Stimulated activated CD4-positive, alpha-beta T cell treated with anti-CD3 and anti-CD28 coated beads, Interleukin-4, amount 100 ng/mL, for 48 hours (primary cell): Measurements from ENCODE around the gene DRC1.
"Not testable (repeated sequence)": the region's sequence is repeated elsewhere in the genome, so short reads cannot be mapped to it uniquely, and the experiment has no call there.

ENCODE experiments used
- DNase-seq, 2 donors: peaks; one replicate each; pipeline ENCODE4 v3.0.0-alpha.2; 2020; ENCODE audit warnings: low read depth in 2 of 2

The DRC1 gene

GRCh38 chr2:26463244-26464192 lies 61.8 kb downstream of the DRC1 start:
- DNase-seq: no peak

DNA sequence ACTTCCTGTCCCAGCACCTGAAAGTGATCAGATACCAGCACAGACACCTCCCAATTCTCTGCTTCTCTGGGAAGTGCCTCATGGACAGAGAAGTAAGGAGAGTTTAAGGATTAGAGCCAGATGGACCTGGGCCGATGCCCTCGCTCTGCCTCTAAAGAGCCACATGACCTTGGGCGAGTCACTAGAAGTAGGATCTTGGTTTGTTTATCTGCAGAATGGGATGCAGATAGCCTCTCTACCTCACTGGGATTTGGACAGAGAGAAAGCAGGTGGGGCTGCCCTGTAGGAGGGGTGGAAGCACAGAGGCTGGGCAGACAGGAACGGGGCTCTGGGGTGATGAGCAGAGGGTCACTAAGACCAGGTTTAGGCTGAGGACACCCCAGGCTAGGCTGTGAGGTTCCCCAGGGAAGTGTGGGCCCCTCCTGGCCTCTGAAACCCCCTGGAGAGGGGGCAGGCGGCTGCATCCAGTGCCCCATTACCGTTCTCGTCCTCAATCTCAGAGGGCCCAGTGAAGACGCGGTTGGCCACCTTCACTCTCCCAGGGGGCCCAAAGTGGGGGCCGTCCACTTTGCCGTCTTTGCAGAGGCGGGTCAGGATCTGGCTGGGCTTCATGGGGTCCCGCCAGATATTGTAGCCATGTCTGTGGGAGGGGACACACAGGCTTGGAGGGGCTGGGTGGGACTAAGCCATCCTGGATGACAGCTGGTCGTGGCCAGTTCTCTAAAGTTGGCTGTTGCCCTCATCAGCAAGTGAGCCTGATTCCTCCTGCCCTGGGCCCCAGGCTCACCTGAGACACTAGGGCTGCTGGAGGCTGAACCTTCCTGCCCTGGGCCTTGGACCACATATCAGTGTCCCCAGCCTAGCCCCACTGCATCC lies 62.9 kb downstream of the DRC1 start:
- DNase-seq: no peak

- DNase-seq: no peak
Observed at GRCh38 chr2:26465266-26465925, 63.7 kb downstream of the DRC1 start.

DNA sequence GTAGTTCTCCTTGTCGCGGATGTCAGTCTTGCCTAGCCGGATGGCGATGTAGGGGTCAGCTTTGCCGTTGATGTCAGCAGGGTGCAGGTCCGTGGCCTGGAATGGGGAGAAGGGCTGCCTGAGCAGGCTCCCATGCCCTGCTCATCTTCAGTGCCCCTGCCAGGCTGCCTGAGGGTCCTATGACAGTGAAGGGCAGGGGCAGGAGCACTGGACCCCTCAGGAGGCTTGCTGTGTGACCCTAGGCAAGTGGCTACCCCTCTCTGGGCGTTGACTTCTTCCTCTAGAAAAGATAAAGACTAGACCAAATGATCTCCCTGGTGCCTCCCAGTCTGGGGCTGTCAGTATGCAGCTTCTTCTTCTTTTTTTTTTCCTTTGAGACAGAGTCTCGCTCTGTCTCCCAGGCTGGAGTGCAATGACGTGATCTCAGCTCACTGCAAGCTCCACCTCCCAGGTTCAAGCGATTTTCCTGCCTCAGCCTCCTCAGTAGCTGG lies 64.3 kb downstream of the DRC1 start:
- DNase-seq: no peak

GRCh38 chr2:26466662-26467310 lies 65.1 kb downstream of the DRC1 start:
- DNase-seq: no peak

- DNase-seq: not testable (repeated sequence)
Observed at GRCh38 chr2:26468544-26468943, 66.8 kb downstream of the DRC1 start.

- DNase-seq: peak; percentile 54 to 72
Observed at GRCh38 chr2:26469092-26469710, 67.5 kb downstream of the DRC1 start.

DNA sequence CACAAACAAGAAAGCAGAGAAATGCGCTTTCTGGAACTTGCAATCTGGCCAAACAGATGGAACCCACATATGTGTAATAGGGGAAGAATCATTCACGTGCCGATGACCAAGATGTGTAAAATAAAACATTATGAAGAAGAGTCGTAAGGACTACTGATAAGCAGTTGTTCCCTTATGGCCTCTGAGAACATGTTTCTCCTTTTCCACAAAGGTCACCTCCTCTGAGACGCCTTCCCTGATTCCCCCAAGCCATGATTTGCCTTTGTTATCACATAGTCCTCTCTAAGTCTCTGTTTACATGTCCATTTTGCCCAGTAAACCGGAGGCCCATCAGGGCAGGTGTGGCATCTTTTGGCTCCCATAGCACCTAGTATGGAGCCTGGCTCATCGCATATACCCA lies 68.2 kb downstream of the DRC1 start:
- no peak for DNase-seq

GRCh38 chr2:26470601-26471260 lies 69.0 kb downstream of the DRC1 start:
- no peak for DNase-seq

- no peak for DNase-seq
Observed at GRCh38 chr2:26471289-26471688, 69.6 kb downstream of the DRC1 start.

DNA sequence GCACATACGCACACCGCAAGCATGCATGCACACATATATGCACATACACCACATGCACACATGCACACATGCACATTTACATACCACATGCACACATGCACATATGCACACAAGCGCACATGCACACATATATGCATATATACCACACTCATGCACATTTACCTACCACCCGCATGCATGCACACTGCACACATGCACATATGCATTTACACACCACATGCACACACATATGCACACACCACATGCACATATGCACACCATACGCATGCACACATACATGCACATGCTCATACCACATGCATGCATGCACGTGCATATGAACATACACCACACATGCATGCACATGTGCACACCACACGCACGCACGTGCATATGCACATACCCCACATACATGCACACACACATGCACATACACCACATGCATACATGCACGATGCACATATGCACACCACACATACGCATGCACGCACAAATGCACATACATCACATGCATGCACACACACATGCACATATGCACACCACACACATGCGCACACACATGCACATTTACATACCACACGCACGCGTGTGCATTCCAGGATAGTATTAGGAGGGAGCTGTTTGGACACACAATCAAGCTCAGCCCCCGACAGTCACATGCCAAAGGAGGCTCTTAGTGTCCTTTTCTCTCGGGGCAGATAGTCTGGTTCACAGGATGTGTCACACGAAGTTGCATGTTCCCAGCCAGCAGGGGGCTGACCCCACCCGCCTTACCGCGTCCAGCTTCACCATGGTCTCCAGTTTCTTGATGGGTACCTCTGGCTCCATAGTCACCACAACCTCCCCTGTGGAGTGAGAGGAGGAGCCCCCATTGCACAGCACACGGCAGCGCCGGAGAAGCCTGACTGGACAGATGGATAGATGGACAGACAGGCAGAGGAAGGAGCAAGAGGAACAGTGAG lies 70.3 kb downstream of the DRC1 start:
- DNase-seq: no peak

- DNase-seq: no peak
Observed at GRCh38 chr2:26472821-26473655, 71.3 kb downstream of the DRC1 start.

GRCh38 chr2:26473796-26474195 lies 72.1 kb downstream of the DRC1 start:
- DNase-seq: no peak

GRCh38 chr2:26474261-26474785 lies 72.6 kb downstream of the DRC1 start:
- no peak for DNase-seq

DNA sequence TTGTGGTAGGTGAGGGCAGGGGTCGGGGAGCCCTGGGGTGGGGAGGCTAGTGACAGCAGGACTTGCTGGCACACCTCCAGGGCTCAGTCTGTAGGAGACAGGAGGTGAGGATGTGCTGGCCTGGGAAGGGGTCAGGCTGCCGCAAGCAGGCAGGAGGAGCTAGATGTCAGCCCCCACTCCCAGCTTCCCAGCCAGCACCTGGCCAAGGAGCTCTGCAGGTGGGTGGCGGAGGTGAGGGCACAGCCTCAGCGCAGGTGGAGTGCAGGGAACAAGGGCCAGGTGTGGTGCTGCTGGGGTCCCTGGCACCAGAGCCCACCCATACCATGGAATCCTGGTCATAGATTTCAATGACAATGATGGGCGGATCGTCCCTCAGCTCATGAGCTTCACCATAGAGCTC lies 73.3 kb downstream of the DRC1 start:
- no peak for DNase-seq

- DNase-seq: no peak
Observed at GRCh38 chr2:26475832-26476501, 74.2 kb downstream of the DRC1 start.

DNA sequence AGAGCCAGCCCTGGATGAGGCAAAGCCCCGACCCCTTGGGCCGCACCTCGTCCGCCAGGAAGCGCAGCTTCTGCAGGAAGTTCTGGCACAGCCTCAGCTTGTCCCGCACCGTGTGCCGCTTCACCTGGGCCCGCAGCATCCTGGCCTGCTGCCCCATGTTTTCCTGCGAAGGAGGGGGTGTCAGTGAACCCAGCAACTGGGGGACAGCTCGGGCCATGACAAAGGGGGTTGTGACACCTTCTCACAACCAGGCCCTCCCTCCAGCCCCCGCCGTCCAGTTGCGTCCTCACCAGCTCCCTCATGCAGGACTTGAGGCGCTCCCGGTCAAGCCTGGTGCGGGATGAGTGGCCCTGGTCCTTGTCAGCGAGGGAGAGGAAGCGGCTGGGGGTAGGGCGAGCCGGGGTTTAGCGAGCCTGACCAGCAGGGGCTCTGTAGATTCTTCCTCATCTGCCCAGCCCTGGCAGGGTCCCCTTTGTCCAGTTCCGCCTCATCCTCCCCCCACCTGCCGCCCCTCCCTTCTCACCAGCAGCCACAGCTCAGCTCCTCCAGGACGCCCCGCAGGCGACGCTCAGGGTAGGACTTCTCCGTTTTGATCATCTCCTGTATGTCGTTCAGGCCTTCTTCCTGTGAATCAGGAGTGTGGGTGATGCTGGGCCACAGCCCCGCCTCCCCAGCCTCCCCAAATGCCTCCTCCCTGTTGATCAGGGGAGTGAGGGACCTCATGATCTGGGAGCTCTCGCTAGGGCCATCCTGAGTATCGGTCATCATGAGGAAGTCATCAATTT lies 75.6 kb downstream of the DRC1 start:
- DNase-seq: no peak
